Vagina (tissue), 2 donors: Measurements from ENCODE around the gene RAF1. TPM values are rescaled to one million over a fixed set of nuclear protein-coding genes. Genes with fewer than 3 reads are reported as not detected.
A peak's percentile ranks its signal among the peaks of the same experiment; 100 is the strongest.

Source experiments
- DNase-seq, 2 donors: peaks; one replicate each; pipeline ENCODE4 v3.0.0-alpha.2; 2017; ENCODE audit errors: extremely low spot score in 2 of 2
- H3K27ac ChIP-seq: fragments of 200-600 bp; sonication (generic); one replicate; pipeline ENCODE4 v1.5.1; 2019
- H3K27me3 ChIP-seq: fragments of 200-600 bp; sonication (generic); one replicate; pipeline ENCODE4 v1.5.1; 2019
- H3K36me3 ChIP-seq, 2 donors: fragments of 200-600 bp; sonication (generic); one replicate each; pipeline ENCODE4 v1.5.1; 2017 to 2019
- H3K4me1 ChIP-seq: fragments of 200-600 bp; sonication (generic); one replicate; pipeline ENCODE4 v1.5.1; 2019
- H3K4me3 ChIP-seq, 2 donors: fragments of 200-600 bp; sonication (generic); 1 replicate in 1 of 2; 2 replicates in 1 of 2; pipeline ENCODE4 v1.5.1; 2016 to 2019
- H3K9me3 ChIP-seq: fragments of 200-600 bp; sonication (generic); one replicate; pipeline ENCODE4 v1.5.1; 2019
- CTCF ChIP-seq, 3 experiments: fragments of 450-650 bp in 2 of 3; fragments of 200-600 bp in 1 of 3; sonication (generic) in 1 of 3; IDR thresholded peaks; one replicate each; pipeline ENCODE4 v1.5.1; 2017 to 2019; ENCODE audit warnings: antibody characterized with exemption in 3 of 3, mild to moderate bottlenecking in 2 of 3, moderate library complexity in 2 of 3
- POLR2A ChIP-seq, 2 donors: fragments of 450-650 bp; IDR thresholded peaks; one replicate each; pipeline ENCODE4 v1.6.1; 2017; ENCODE audit warnings: antibody characterized with exemption in 2 of 2, mild to moderate bottlenecking in 2 of 2, moderate library complexity in 2 of 2
- POLR2AphosphoS5 ChIP-seq, 2 donors: sonication (generic); formaldehyde crosslinking; IDR thresholded peaks; one replicate each; pipeline ENCODE4 v1.9.0; 2017; ENCODE audit warnings: antibody characterized with exemption in 2 of 2, mild to moderate bottlenecking in 2 of 2, low read depth in 1 of 2; ENCODE audit not compliant: insufficient read depth in 1 of 2
- intact Hi-C: fragments of 100-400 bp; cut with DNase I; formaldehyde crosslinking; loops from one replicate; pipeline ENCODE4 v1.15.1; 2023
- total RNA-seq: library from RNA; depleted of rRNA; stranded (reverse); fragments of >200 nt; gene quantifications from one replicate; pipeline ENCODE4 v1.2.3, GENCODE V29; 2016

RAF1 gene
- total RNA-seq, 1 donor from 2014 or later, result 89.6 TPM

GRCh38 chr3:12559520-12559919 lies 104.4 kb downstream of the RAF1 start:
- Histone ChIP-seq H3K36me3 (no peaks in the 10 kb centered on the region), H3K4me3 (no peak overlapping the region), H3K27me3 (no peaks in the 10 kb centered on the region), H3K4me1 (peaks cover 69% of the 10 kb centered on the region), H3K27ac (no peak overlapping the region), H3K9me3 (no peaks in the 10 kb centered on the region)
- DNase-seq, result no peak
- intact Hi-C loops, result no loop called here
- no peak for TF ChIP-seq POLR2A (IDR thresholded peaks at IDR 0.05)
- TF ChIP-seq CTCF (IDR thresholded peaks at IDR 0.05), result no peak
- no peak for TF ChIP-seq POLR2AphosphoS5 (IDR thresholded peaks at IDR 0.05; ENCODE audit: insufficient read depth in 1 of 2, low read depth in 1 of 2)

GRCh38 chr3:12558706-12559105 lies 105.2 kb downstream of the RAF1 start:
- intact Hi-C loops, result no loop called here

GRCh38 chr3:12557473-12558100 lies 106.3 kb downstream of the RAF1 start:
- Histone ChIP-seq H3K9me3 (no peaks in the 10 kb centered on the region), H3K27ac (peak overlapping the region; percentile 95), H3K4me3 (peak overlapping the region; percentile 78 to 87), H3K4me1 (peaks cover 67% of the 10 kb centered on the region), H3K36me3 (no peaks in the 10 kb centered on the region), H3K27me3 (no peaks in the 10 kb centered on the region)
- no peak for DNase-seq
- no peak for TF ChIP-seq POLR2AphosphoS5 (IDR thresholded peaks at IDR 0.05; ENCODE audit: insufficient read depth in 1 of 2, low read depth in 1 of 2)
- TF ChIP-seq CTCF (IDR thresholded peaks at IDR 0.05), result no peak
- no peak for TF ChIP-seq POLR2A (IDR thresholded peaks at IDR 0.05)
- intact Hi-C loops, result no loop called here

More at GRCh38 chr3:12558706-12559105, 105.2 kb downstream of the RAF1 start:
- no peaks in the 10 kb centered on the region for H3K27me3 ChIP-seq
- DNase-seq, result no peak
- H3K9me3 ChIP-seq, result no peaks in the 10 kb centered on the region
- TF ChIP-seq POLR2AphosphoS5 (IDR thresholded peaks at IDR 0.05; ENCODE audit: insufficient read depth in 1 of 2, low read depth in 1 of 2) (no peak), CTCF (IDR thresholded peaks at IDR 0.05) (no peak), POLR2A (IDR thresholded peaks at IDR 0.05) (no peak)
- H3K36me3 ChIP-seq, result no peaks in the 10 kb centered on the region
- H3K4me3 ChIP-seq, result peak overlapping the region; percentile 78 to 87
- H3K27ac ChIP-seq, result no peak overlapping the region
- H3K4me1 ChIP-seq, result peaks cover 73% of the 10 kb centered on the region

- intact Hi-C loops, result no loop called here
- H3K4me1 ChIP-seq, result peaks cover 60% of the 10 kb centered on the region
These were observed 107.0 kb downstream of the RAF1 start, which contains the start of gene MKRN2 for GRCh38 chr3:12556690-12557472. Gene MKRN2 (plus strand): TSS chr3:12557087. CDS start chr3:12557151, 64 bp downstream.

More at GRCh38 chr3:12556690-12557472, 107.0 kb downstream of the RAF1 start, which contains the start of gene MKRN2:
- Histone ChIP-seq H3K4me3 (peak within 1 kb of the TSS; percentile 78 to 87), H3K36me3 (no peaks in the 10 kb centered on the region), H3K27ac (peak within 1 kb of the TSS; percentile 95), H3K27me3 (no peaks in the 10 kb centered on the region), H3K9me3 (no peaks in the 10 kb centered on the region)
- TF ChIP-seq POLR2A (IDR thresholded peaks at IDR 0.05), result peak in 1 of 2 donors; percentile 96
- peak; percentile 41 to 96 for TF ChIP-seq POLR2AphosphoS5 (IDR thresholded peaks at IDR 0.05; ENCODE audit: insufficient read depth in 1 of 2, low read depth in 1 of 2)
- no peak for TF ChIP-seq CTCF (IDR thresholded peaks at IDR 0.05)
- peak in 1 of 2 donors; percentile 92 for DNase-seq
